C4-2B (cell line): ENCODE data around the gene GAREM2.

Source experiments
- H3K27ac ChIP-seq: fragments of 450-650 bp; 2 replicates; pipeline ENCODE4 v1.5.1; 2017
- ZFX ChIP-seq: fragments of 450-650 bp; IDR thresholded peaks from 2 replicates; pipeline ENCODE4 v1.6.1; 2017
- TF ChIP-seq, protein P1 (sequence below): fragments of 450-650 bp; conservative IDR thresholded peaks from 2 replicates; pipeline ENCODE4 v1.5.1; 2017; ENCODE audit warnings: mild to moderate bottlenecking

GAREM2 gene

DNA sequence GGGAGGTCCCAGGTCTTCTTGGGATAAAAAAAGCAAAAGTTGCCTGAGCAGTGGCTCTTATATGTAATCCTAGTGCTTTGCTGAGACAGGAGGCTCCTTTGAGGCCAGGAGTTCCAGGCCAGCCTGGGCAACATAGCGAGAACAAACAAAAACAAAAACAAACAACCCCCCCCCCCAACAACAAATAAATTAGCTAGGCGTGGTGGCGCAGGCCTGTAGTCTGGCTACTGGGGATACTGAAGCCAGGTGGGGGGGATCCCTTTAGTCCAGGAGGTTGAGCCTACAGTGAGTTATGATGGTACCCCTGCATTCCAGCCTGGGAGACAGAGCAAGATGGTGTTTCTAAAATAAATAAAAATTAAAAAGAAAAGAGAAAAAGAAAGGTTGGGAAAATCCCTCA, 5.4 kb downstream of the GAREM2 start:
- H3K27ac ChIP-seq, result no peak overlapping the region
- TF ChIP-seq ZFX, result no peak
- TF ChIP-seq, protein P1, sequence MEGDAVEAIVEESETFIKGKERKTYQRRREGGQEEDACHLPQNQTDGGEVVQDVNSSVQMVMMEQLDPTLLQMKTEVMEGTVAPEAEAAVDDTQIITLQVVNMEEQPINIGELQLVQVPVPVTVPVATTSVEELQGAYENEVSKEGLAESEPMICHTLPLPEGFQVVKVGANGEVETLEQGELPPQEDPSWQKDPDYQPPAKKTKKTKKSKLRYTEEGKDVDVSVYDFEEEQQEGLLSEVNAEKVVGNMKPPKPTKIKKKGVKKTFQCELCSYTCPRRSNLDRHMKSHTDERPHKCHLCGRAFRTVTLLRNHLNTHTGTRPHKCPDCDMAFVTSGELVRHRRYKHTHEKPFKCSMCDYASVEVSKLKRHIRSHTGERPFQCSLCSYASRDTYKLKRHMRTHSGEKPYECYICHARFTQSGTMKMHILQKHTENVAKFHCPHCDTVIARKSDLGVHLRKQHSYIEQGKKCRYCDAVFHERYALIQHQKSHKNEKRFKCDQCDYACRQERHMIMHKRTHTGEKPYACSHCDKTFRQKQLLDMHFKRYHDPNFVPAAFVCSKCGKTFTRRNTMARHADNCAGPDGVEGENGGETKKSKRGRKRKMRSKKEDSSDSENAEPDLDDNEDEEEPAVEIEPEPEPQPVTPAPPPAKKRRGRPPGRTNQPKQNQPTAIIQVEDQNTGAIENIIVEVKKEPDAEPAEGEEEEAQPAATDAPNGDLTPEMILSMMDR, result no peak

DNA sequence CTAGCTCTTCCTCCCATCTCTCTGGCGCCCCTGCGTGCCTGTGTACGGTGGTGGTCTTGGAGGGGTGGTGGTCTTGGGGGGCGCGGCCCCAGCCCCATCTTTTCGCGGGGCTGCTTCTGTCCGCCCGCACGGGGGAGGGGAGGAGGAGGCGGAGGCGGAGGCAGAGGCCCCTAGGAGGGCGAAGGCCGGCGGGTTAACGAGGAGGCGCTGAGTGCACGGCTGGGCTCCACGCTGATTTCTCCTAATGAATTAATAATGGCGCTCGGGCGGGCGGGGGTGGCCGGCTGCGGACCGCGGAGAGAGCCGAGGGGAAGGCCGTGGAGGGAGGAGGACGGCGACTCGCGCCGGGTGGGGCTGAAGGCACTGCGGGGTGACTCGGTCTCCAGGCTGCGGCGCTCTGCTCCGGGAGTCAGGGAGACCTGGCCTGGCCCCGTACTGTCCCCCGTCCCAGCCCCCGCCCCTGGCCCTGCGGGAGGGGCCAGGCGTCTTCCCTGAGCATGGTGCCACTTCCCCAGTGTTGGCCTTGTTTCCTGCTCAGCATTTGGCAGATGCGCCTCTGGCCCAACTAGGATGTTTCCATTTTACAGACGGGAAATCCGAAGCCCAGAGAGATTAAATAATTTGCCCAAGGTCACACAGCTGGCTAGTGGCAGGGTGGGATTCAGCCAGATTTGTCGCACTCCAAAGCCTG, 6.0 kb downstream of the GAREM2 start:
- no peak overlapping the region for H3K27ac ChIP-seq

DNA sequence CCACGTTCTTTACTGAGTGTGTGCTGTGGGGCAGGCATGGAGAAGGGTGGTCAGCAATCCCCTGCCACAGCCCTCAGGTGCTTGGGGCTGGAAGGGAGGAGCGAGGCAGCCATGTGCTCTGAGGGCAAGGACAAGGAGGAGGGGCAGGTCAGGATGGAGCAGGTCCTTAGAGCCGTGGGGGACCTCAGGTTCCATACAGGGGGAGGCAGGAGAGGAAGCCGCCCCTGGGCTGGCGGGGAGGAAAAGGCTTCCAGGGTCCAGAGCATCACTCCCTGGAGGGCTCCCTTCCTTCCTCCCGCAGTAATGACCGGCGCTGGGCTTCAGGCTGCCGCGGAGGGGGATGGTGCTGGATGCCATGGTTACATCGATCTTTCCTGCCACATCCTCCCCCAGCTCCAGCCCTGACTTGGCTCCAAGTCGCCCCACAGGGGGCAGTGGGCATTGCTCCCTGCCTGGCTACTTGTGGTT, 6.6 kb downstream of the GAREM2 start:
- TF ChIP-seq ZFX, result no peak
- TF ChIP-seq, protein P1, result no peak
- no peak overlapping the region for H3K27ac ChIP-seq

More for the DNA sequence above, 6.0 kb downstream of the GAREM2 start:
- TF ChIP-seq ZFX, result no peak
- TF ChIP-seq, protein P1, result no peak

DNA sequence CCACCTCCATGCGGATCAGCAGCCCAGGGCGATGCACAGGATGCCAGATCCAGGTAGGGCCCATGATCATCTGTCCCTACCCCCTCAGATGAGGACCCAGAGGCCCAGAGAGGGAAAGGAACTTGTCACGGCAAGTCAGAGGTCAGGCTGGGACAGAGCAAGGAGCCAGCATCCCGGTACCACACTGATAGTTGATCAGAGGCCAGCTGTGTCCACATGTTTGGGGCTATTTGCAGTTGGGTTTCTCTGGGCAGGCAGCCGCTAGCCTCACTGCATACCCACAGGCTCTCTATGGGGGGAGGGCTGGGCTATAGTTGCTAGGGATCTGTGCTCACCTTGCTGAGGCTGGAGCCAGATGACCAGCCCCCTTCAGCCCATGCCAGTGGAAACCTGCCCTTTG, 9.6 kb downstream of the GAREM2 start:
- TF ChIP-seq ZFX, result no peak
- TF ChIP-seq, protein P1, result no peak
- no peak overlapping the region for H3K27ac ChIP-seq

DNA sequence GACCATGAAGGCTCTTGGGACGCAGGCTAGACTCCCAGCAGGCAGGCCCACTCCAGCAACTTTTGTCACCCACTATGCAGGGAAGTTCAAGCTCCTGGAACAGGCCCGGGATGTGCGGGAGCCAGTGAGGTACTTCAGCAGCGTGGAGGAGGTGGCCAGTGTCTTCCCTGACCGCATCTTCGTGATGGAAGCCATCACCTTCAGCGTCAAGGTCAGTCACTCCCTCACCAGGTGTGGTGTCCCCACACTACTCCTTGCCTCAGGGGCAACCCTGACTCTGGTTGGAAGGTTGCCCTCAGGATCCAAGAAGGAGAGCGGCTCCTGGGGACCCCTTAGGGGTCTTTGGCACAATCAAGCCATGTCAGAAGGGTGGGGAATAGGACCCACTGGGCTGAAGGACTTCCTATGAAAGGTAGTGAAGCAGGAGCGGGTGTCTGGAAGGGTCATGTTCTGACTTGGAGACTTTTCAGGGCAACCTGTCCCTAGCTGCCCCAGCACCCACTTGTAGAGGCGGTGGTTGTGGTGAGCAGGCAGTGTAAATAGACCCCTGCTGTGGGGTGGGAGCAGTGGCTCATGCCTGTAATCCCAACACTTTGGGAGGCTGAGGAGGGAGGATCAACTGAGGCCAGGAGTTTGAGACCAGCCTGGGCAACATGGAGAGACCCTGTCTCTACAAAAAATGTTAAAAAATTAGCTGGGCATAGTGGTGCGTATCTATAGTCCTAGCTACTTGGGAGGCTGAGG, 10.2 kb downstream of the GAREM2 start:
- TF ChIP-seq ZFX, result no peak
- TF ChIP-seq, protein P1, result no peak
- H3K27ac ChIP-seq, result no peak overlapping the region

DNA sequence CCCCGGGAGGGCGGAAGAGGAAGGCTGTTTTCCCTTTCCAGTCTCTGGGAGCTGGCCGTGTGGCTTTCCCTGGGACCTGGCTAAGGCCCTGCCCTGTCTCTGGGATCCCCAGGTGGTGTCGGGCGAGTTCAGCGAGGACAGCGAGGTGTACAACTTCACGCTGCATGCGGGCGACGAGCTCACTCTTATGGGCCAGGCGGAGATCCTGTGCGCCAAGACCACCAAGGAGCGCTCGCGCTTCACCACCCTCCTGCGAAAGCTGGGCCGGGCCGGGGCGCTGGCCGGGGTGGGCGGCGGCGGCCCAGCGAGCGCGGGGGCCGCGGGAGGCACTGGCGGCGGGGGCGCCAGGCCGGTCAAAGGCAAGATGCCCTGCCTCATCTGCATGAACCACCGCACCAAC, 11.2 kb downstream of the GAREM2 start:
- TF ChIP-seq, protein P1, result no peak
- TF ChIP-seq ZFX, result no peak
- H3K27ac ChIP-seq, result no peak overlapping the region
